NCI-H2081 treated with DMSO at 0.1 percent for 48 hours (cell line): ENCODE results near the gene PLA2G15.

ENCODE experiments used
- DNase-seq: peaks from one replicate; lab custom pipeline; 2025; lab: John Stamatoyannopoulos, UW

Gene PLA2G15

GRCh38 chr16:68244903-68245853 lies at the start of gene PLA2G15:
TSS of gene PLA2G15 (plus strand) at chr16:68245373. CDS start at chr16:68245427, 54 bp downstream.
- no peak for DNase-seq

DNA sequence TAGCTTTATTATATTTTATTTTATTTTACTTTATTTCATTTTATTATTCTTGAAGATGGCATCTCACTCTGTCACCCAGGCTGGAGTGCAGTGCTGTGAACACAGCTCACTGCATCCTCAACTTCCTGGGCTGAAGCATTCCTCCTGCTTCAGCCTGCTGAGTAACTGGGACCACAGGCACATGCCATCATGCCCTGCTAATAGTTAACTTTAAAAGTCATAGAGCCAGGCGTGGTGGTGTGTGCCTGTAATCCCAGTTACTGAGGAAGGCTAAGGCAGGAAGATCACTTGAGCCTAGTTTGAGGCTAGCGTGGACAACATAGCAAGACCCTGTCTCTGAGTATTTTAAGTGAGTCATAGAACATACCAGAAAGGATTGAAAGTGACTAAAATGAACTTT lies 47.9 kb upstream of the PLA2G15 start:
- no peak for DNase-seq

- no peak for DNase-seq
These were observed 44.9 kb upstream of the PLA2G15 start for GRCh38 chr16:68200088-68200783.

DNA sequence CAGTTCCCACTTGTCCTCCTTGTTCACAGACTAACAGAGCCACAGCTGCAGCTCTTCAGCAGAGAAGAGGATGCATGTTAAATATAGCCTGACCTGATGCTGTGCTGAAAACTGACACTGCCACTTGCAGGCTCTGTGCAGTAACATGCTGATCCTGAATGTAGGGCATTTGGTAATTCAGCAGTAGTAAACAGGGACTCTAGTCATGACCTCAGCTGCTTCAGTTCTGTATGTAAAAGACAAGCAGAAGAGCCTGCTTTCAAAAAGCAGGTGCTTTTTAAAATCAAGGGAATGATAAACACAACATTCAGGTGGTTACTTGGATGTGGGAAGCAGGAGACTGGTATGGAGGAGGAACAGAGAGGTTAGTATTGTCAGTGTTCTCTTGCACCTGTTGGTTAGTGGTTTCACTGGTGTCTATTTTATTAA lies 43.1 kb upstream of the PLA2G15 start:
- no peak for DNase-seq

DNA sequence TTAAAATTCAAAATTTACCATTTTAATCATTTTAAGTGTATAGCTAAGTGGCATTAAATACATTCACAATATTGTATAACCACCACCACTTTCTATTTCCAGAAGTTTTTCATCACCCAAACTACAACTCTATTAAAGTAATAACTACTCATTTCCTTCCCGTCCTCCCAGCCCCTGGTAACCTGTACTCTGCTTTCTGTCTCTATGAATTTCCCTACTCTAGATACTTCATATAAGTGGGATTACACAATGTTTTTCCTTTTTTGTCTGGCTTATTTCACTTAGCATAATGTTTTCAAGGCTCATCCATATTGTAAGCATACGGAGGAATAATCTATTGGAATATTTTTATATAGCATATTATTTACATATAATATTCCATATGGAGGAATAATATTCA lies 38.9 kb upstream of the PLA2G15 start:
- no peak for DNase-seq

DNA sequence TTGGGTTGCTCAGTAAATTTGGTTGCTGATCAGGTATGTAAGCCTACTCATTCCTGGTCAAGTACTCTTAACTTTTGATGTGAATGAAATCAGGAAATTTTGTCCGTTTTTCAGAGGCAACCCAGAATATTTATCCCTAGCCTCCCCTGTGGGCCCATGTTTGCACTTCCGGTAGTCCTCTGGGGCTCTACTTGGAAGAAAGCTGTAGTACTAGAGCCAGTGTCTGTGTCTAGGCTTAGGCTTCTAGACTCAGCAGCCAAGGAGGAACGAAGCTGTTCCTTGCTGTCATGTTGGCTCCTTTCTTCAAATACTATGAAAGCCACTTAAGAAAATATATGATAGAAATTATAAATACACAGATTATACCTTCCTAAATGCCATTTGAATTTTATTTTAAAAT lies 30.4 kb upstream of the PLA2G15 start:
- no peak for DNase-seq

DNA sequence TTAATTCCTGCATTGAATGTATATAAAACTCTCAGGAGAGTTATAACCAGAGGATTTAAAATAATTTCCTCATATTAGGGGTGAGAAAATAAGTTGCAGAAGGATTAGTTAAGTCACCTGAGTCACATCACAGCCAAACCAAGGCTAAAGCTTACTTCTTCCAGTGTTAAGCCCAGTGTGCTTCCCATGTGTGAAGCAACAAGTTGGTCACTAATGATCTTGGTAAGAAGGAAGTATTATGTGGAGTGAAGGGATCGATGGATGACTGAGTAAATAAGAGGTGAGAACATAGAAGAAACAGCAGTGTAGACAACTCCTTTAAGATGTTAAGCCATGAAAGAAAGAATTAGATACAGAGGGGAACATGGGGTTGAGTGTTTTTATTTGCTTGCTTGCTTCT lies 29.9 kb upstream of the PLA2G15 start:
- DNase-seq, result no peak

- no peak for DNase-seq
These were observed 28.9 kb upstream of the PLA2G15 start for GRCh38 chr16:68216240-68216639.

- DNase-seq, result no peak
These were observed 27.7 kb upstream of the PLA2G15 start for GRCh38 chr16:68217506-68217905.

- DNase-seq, result no peak
These were observed 25.3 kb upstream of the PLA2G15 start for GRCh38 chr16:68219725-68220351.

DNA sequence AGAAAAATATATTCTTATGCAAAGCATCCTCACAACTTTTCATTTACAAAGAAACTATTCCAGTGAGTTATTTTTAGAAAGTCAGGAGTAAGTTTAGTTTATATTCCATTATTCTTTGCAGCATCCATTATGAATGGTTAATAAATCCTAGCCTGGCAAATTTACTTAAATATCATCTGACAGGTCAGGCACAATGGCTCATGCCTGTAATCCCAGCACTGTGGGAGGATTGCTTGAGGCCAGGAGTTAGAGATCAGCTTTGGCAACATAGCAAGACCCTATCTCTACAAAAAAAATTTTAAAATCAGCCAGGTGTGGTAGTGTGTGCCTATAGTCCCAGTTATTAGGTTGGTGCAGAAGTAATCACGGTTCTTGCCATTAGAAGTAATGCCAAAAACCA lies 22.1 kb upstream of the PLA2G15 start:
- DNase-seq, result no peak

GRCh38 chr16:68226116-68226515 lies 19.1 kb upstream of the PLA2G15 start:
- DNase-seq, result no peak

GRCh38 chr16:68227183-68227793 lies 17.9 kb upstream of the PLA2G15 start:
- no peak for DNase-seq

DNA sequence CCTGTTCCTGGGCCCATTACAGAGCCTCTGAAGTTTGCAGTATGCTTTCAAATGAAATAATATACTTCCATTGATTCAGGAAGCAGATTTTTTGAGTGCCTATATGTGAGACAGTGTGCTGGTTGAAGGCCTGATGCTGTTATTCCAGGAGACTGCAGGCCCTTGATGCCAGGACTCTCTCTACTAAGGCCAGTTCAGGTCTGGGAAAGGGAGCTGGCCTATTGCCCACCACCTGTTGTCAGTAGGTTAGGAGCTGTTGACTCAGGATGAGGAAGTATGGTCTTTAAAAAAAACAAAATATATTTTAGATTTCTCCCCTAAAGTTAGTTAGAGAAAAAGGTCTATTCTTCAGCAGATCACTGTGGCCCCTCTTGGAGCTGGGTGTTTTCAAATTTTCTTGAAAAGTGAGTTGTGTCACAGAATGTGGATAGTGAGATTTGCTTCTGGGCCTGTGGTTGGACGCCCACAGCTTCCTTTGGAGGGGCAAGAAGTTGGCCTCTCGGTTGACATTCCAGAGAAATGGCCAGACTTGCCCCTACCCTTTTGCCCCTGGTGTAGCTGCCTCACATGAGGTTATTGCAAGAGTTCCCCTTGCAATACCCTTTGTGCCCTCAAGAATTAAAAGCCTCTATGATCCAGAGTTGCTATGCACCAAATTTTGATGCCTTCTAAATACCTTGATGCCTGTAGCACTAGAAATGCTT lies 17.2 kb upstream of the PLA2G15 start:
- no peak for DNase-seq

- DNase-seq, result no peak
These were observed 16.5 kb upstream of the PLA2G15 start for GRCh38 chr16:68228652-68229051.

- no peak for DNase-seq
These were observed 15.6 kb upstream of the PLA2G15 start for GRCh38 chr16:68229431-68230175.

- DNase-seq, result no peak
These were observed 15.0 kb upstream of the PLA2G15 start for GRCh38 chr16:68230176-68230571.

- DNase-seq, result no peak
These were observed 14.2 kb upstream of the PLA2G15 start for GRCh38 chr16:68230956-68231355.

DNA sequence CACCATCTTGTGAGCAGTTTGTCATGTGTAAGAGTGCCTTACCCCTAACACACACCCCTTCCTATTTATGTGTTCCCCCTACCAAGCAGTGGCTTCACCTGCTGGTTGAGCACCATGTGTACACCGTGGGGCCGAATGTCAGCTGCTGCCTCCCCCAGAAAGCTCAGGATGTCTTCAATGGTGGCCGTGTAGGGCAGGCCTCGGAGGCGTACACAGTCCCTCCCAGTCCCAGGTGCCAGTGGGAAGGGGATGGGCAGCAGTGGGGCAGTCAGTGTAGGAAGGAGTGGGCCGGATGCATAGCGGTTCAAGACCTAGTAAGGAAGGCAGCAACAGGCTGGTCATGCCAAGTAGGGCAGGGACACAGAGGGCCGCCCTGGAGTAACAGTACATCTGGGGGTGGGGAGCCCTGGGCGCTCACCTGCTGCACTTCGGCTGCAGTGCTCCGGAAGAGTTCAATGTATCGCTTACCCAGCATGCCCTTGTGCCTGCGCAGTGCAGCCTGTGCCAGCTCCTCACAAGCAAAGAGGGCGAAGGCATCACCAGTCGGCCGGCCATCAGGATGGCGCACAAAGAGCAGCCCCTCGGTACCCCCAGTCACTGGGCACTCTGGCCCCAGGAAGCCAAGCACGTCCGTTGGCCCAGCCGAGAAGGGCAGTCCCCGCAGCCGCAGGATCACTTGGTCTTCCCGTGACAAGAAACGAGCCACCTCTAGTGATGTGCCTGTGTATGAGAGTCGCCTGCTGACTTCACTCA lies 13.6 kb upstream of the PLA2G15 start:
- DNase-seq, result no peak

DNA sequence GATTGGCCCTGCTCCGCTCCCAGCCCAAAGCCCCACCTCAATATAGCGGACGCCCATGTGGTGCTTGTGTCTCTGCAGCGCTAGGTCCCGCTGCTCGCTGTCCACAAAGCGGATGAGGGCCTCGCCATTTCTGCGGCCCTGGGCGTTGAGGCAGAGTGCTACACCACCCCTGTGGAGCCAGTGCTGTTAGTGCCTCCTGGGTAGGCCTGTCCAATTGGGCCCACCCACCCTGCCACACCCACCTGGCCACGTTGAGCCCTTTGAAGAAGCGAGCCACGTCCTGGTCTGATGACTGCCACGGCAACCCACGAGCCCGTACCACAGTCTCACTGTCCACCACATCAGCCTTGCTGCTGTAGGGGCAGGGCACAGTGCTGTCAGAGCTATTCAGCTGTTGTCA lies 12.8 kb upstream of the PLA2G15 start:
- no peak for DNase-seq
